ENCODE data around the gene ORC5. TPM values are rescaled to one million over a fixed set of nuclear protein-coding genes. Genes with fewer than 3 reads are reported as not detected.
A peak's percentile ranks its signal among the peaks of the same experiment; 100 is the strongest.

Gene ORC5
- total and polyA plus RNA-seq, 2 of the 13 experiments (the other 11 are each of a cell fraction or from before 2014, with no cell fraction given), result 4.8 to 18.8 TPM

GRCh38 chr7:104207731-104208420 lies at the start of gene ORC5 (continued):
- TF ChIP-seq, protein P1, sequence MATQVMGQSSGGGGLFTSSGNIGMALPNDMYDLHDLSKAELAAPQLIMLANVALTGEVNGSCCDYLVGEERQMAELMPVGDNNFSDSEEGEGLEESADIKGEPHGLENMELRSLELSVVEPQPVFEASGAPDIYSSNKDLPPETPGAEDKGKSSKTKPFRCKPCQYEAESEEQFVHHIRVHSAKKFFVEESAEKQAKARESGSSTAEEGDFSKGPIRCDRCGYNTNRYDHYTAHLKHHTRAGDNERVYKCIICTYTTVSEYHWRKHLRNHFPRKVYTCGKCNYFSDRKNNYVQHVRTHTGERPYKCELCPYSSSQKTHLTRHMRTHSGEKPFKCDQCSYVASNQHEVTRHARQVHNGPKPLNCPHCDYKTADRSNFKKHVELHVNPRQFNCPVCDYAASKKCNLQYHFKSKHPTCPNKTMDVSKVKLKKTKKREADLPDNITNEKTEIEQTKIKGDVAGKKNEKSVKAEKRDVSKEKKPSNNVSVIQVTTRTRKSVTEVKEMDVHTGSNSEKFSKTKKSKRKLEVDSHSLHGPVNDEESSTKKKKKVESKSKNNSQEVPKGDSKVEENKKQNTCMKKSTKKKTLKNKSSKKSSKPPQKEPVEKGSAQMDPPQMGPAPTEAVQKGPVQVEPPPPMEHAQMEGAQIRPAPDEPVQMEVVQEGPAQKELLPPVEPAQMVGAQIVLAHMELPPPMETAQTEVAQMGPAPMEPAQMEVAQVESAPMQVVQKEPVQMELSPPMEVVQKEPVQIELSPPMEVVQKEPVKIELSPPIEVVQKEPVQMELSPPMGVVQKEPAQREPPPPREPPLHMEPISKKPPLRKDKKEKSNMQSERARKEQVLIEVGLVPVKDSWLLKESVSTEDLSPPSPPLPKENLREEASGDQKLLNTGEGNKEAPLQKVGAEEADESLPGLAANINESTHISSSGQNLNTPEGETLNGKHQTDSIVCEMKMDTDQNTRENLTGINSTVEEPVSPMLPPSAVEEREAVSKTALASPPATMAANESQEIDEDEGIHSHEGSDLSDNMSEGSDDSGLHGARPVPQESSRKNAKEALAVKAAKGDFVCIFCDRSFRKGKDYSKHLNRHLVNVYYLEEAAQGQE (IDR thresholded peaks at IDR 0.05; ENCODE audit: borderline replicate concordance in 1 of 2, low read depth in 1 of 2, low read length in 2 of 2), result peak in 1 of 2 experiments; percentile 50; a peak in 1 of 4 replicates
- TF ChIP-seq ZNF577 (CRISPR knock-in tag; IDR thresholded peaks at IDR 0.05; ENCODE audit: borderline replicate concordance, low read depth) (0 out of 2 replicates have a peak, but pooled peaks have one; percentile 74), ERF (CRISPR knock-in tag; IDR thresholded peaks at IDR 0.05) (peak; percentile 71; the same call in 1 of the 2 replicates), ATF4 (CRISPR knock-in tag; IDR thresholded peaks at IDR 0.05) (no peak), ZNF75D (CRISPR knock-in tag; IDR thresholded peaks at IDR 0.05; ENCODE audit: borderline replicate concordance) (no peak), TBX2 (CRISPR knock-in tag; IDR thresholded peaks at IDR 0.05; ENCODE audit: borderline replicate concordance) (peak; percentile 81; the same call in 1 of the 2 replicates), SRY (CRISPR knock-in tag; IDR thresholded peaks at IDR 0.05) (peak; percentile 96), ZNF431 (CRISPR knock-in tag; IDR thresholded peaks at IDR 0.05; ENCODE audit: borderline replicate concordance, low read depth) (no peak), CREB1 (IDR thresholded peaks at IDR 0.05) (peak; percentile 70), CREB1 (CRISPR knock-in tag; IDR thresholded peaks at IDR 0.05) (peak; percentile 87), PRDM15 (CRISPR knock-in tag; IDR thresholded peaks at IDR 0.05) (peak; percentile 21; the same call in 1 of the 2 replicates), SNRNP70 (IDR thresholded peaks at IDR 0.05; ENCODE audit: low read depth, low read length) (no peak), GTF3A (CRISPR knock-in tag; conservative IDR thresholded peaks at IDR 0.05) (peak; percentile 59; the same call in 1 of the 2 replicates), ZNF232 (CRISPR knock-in tag; IDR thresholded peaks at IDR 0.05; ENCODE audit: borderline replicate concordance) (0 out of 2 replicates have a peak, but pooled peaks have one; percentile 17), PPARG (CRISPR knock-in tag; conservative IDR thresholded peaks at IDR 0.05) (peak; percentile 17; the same call in 1 of the 2 replicates), GABPA (IDR thresholded peaks at IDR 0.05; ENCODE audit: low read depth, low read length) (peak; percentile 69), GABPA (CRISPR knock-in tag; IDR thresholded peaks at IDR 0.05; ENCODE audit: low read depth) (peak; percentile 69), CCAR2 (optimal IDR thresholded peaks at IDR 0.05; ENCODE audit: low read depth, low read length) (no peak)

All from HepG2 (cell line).